H9 (cell line): ENCODE data around the gene PXT1. TPM values are rescaled to one million over a fixed set of nuclear protein-coding genes. Genes with fewer than 3 reads are reported as not detected.

Experiments
- DNase-seq: peaks from one replicate; pipeline ENCODE4 v3.0.0-alpha.2; 2017
- H2AFZ ChIP-seq: one replicate; pipeline ENCODE4 v1.6.1; 2013; ENCODE audit warnings: mild to moderate bottlenecking, low read length, control low read depth, moderate library complexity
- H2AK5ac ChIP-seq: 2 replicates; pipeline ENCODE4 v1.6.1; 2013; ENCODE audit warnings: low read length, control low read depth, mixed read lengths; ENCODE audit not compliant: insufficient read length
- H2BK120ac ChIP-seq: one replicate; pipeline ENCODE4 v1.6.1; 2013; ENCODE audit warnings: low read depth, mild to moderate bottlenecking, low read length, control low read depth, inconsistent platforms; ENCODE audit not compliant: poor library complexity, severe bottlenecking
- H2BK12ac ChIP-seq: 2 replicates; pipeline ENCODE4 v1.6.1; 2013; ENCODE audit warnings: low read length, control low read depth, mixed read lengths, low read depth; ENCODE audit not compliant: insufficient read length
- H2BK15ac ChIP-seq: 2 replicates; pipeline ENCODE4 v1.6.1; 2013; ENCODE audit warnings: low read depth, low read length, control low read depth
- H2BK20ac ChIP-seq: one replicate; pipeline ENCODE4 v1.6.1; 2013; ENCODE audit warnings: low read depth, mild to moderate bottlenecking, low read length, control low read depth, inconsistent platforms; ENCODE audit not compliant: poor library complexity, severe bottlenecking
- H2BK5ac ChIP-seq: 2 replicates; pipeline ENCODE4 v1.6.1; 2013; ENCODE audit warnings: low read length, control low read depth, mixed read lengths; ENCODE audit not compliant: insufficient read length
- H3K14ac ChIP-seq: 2 replicates; pipeline ENCODE4 v1.6.1; 2013; ENCODE audit warnings: low read length, control low read depth; ENCODE audit not compliant: insufficient read depth
- H3K18ac ChIP-seq: 2 replicates; pipeline ENCODE4 v1.6.1; 2013; ENCODE audit warnings: low read depth, mild to moderate bottlenecking, mixed read lengths, low read length, control low read depth; ENCODE audit not compliant: insufficient read length
- H3K23ac ChIP-seq: 2 replicates; pipeline ENCODE4 v1.6.1; 2013; ENCODE audit warnings: low read length, control low read depth, mixed read lengths, low read depth; ENCODE audit not compliant: insufficient read length
- H3K23me2 ChIP-seq: 2 replicates; pipeline ENCODE4 v1.6.1; 2013; ENCODE audit warnings: low read depth, mild to moderate bottlenecking, mixed read lengths, low read length, control low read depth; ENCODE audit not compliant: insufficient read length, poor library complexity, severe bottlenecking
- H3K27ac ChIP-seq: 2 replicates; pipeline ENCODE4 v1.5.1; 2013; ENCODE audit warnings: low read length, control low read depth, mixed read lengths, low read depth; ENCODE audit not compliant: insufficient read length
- H3K27me3 ChIP-seq: 2 replicates; pipeline ENCODE4 v1.6.1; 2013; ENCODE audit warnings: low read length, control low read depth, inconsistent platforms; ENCODE audit not compliant: insufficient read depth
- H3K4ac ChIP-seq: 2 replicates; pipeline ENCODE4 v1.6.1; 2013; ENCODE audit warnings: low read depth, mild to moderate bottlenecking, control low read depth, inconsistent platforms, low read length, moderate library complexity
- H3K4me1 ChIP-seq: 2 replicates; pipeline ENCODE4 v1.6.1; 2013; ENCODE audit warnings: low read length, control low read depth, inconsistent platforms; ENCODE audit not compliant: insufficient read depth
- H3K4me2 ChIP-seq: 2 replicates; pipeline ENCODE4 v1.6.1; 2013; ENCODE audit warnings: low read length, control low read depth, mixed read lengths; ENCODE audit not compliant: insufficient read length, insufficient read depth
- H3K56ac ChIP-seq: 2 replicates; pipeline ENCODE4 v1.6.1; 2013; ENCODE audit warnings: low read depth, mild to moderate bottlenecking, mixed read lengths, low read length, control low read depth; ENCODE audit not compliant: insufficient read length
- H3K79me1 ChIP-seq: 2 replicates; pipeline ENCODE4 v1.6.1; 2013; ENCODE audit warnings: low read depth, mild to moderate bottlenecking, moderate library complexity, low read length, control low read depth, inconsistent platforms; ENCODE audit not compliant: insufficient read depth, poor library complexity, severe bottlenecking
- H3K79me2 ChIP-seq: 2 replicates; pipeline ENCODE4 v1.6.1; 2013; ENCODE audit warnings: low read length, control low read depth, inconsistent platforms; ENCODE audit not compliant: insufficient read depth
- H3K9ac ChIP-seq: 2 replicates; pipeline ENCODE4 v1.6.1; 2013; ENCODE audit warnings: low read length, control low read depth, mixed read lengths; ENCODE audit not compliant: insufficient read length; ENCODE audit errors: extremely low read depth
- H3K9me3 ChIP-seq: one replicate; pipeline ENCODE4 v1.6.1; 2013; ENCODE audit warnings: low read depth, low read length, inconsistent platforms; ENCODE audit not compliant: control insufficient read depth
- H3T11ph ChIP-seq: one replicate; pipeline ENCODE4 v1.6.1; 2013; ENCODE audit warnings: mild to moderate bottlenecking, low read length, control low read depth, inconsistent platforms
- H4K20me1 ChIP-seq: one replicate; pipeline ENCODE4 v1.6.1; 2013; ENCODE audit not compliant: control insufficient read depth, insufficient read length, insufficient read depth
- H4K5ac ChIP-seq: 2 replicates; pipeline ENCODE4 v1.6.1; 2013; ENCODE audit warnings: low read depth, mild to moderate bottlenecking, mixed read lengths, low read length, control low read depth; ENCODE audit not compliant: insufficient read length
- H4K8ac ChIP-seq: replicated peaks from 2 replicates; pipeline ENCODE4 v1.6.1; 2013; ENCODE audit warnings: low read length, control low read depth, mixed read lengths, low read depth; ENCODE audit not compliant: insufficient read length
- H4K91ac ChIP-seq: 2 replicates; pipeline ENCODE4 v1.6.1; 2013; ENCODE audit warnings: low read depth, mild to moderate bottlenecking, moderate library complexity, mixed read lengths, low read length, control low read depth; ENCODE audit not compliant: insufficient read length
- H3K27ac Mint-ChIP-seq, 3 experiments: 2 replicates in 2 of 3; 3 replicates in 1 of 3; pipeline ENCODE4 v1.8.0; 2020 to 2021; ENCODE audit warnings: mixed read lengths in 3 of 3, mild to moderate bottlenecking in 1 of 3, moderate library complexity in 1 of 3
- H3K27me3 Mint-ChIP-seq: 2 replicates; pipeline ENCODE4 v1.8.0; 2021; ENCODE audit warnings: low read depth, mild to moderate bottlenecking, moderate library complexity, mixed read lengths
- H3K36me3 Mint-ChIP-seq, 3 experiments: 2 replicates in 2 of 3; 3 replicates in 1 of 3; pipeline ENCODE4 v1.8.0; 2020 to 2021; ENCODE audit warnings: low read depth in 3 of 3, mixed read lengths in 3 of 3; ENCODE audit not compliant: insufficient read depth in 1 of 3
- H3K4me1 Mint-ChIP-seq, 2 experiments: 2 replicates each; pipeline ENCODE4 v1.8.0; 2020; ENCODE audit warnings: mixed read lengths in 2 of 2
- H3K4me3 Mint-ChIP-seq, 2 experiments: 2 replicates in 1 of 2; 3 replicates in 1 of 2; pipeline ENCODE4 v1.8.0; 2020 to 2021; ENCODE audit warnings: mild to moderate bottlenecking in 2 of 2, mixed read lengths in 2 of 2, moderate library complexity in 1 of 2
- H3K9me3 Mint-ChIP-seq, 2 experiments: 2 replicates in 1 of 2; 3 replicates in 1 of 2; pipeline ENCODE4 v1.8.0; 2020; ENCODE audit warnings: mild to moderate bottlenecking in 2 of 2, mixed read lengths in 2 of 2, moderate library complexity in 1 of 2
- WGBS: extraction: QIAGEN DNeasy Blood & Tissue Kit; methylation state at CpG from one replicate; pipeline ENCODE4 v1.1.7; 2013; ENCODE audit warnings: missing lambda C conversion rate, low lambda C conversion rate, mixed read lengths; ENCODE audit not compliant: insufficient read length; ENCODE audit errors: extremely low coverage; 5-methylcytosine and 5-hydroxymethylcytosine counted together
- total RNA-seq: library from RNA; stranded (reverse); gene quantifications from 2 replicates; pipeline ENCODE4 v1.2.1, GENCODE V29; 2021
- TF ChIP-seq, protein P1 (sequence below): fragments of 200-600 bp; sonication (generic); conservative IDR thresholded peaks from 3 replicates; pipeline ENCODE4 v1.8.0; 2021; ENCODE audit warnings: antibody characterized with exemption, mild to moderate bottlenecking

The PXT1 gene
- total RNA-seq, 1 experiment from 2014 or later = not detected

- Histone ChIP-seq H3K79me2 (no peaks in the 10 kb centered on the region), H3K9ac (no peak overlapping the region), H3K27ac (no peak overlapping the region), H3K56ac (no peak overlapping the region), H4K8ac (no peak overlapping the region), H3K27me3 (no peaks in the 10 kb centered on the region), H3K79me1 (no peaks in the 10 kb centered on the region), H2BK120ac (no peak overlapping the region), H3K4ac (no peak overlapping the region), H3K4me1 (no peaks in the 10 kb centered on the region), H4K5ac (no peak overlapping the region), H3K14ac (no peak overlapping the region), H2BK12ac (no peak overlapping the region), H3K18ac (no peak overlapping the region), H2BK15ac (no peak overlapping the region), H3K23me2 (no peaks in the 10 kb centered on the region), H4K20me1 (no peaks in the 10 kb centered on the region), H3K9me3 (no peaks in the 10 kb centered on the region), H2AK5ac (no peak overlapping the region), H2AFZ (no peak overlapping the region), H3K23ac (no peak overlapping the region), H3T11ph (no peak overlapping the region), H2BK20ac (no peak overlapping the region), H3K4me2 (no peak overlapping the region), H4K91ac (no peak overlapping the region), H2BK5ac (no peak overlapping the region)
- H3K27ac Mint-ChIP-seq = no peak overlapping the region
- TF ChIP-seq, protein P1, sequence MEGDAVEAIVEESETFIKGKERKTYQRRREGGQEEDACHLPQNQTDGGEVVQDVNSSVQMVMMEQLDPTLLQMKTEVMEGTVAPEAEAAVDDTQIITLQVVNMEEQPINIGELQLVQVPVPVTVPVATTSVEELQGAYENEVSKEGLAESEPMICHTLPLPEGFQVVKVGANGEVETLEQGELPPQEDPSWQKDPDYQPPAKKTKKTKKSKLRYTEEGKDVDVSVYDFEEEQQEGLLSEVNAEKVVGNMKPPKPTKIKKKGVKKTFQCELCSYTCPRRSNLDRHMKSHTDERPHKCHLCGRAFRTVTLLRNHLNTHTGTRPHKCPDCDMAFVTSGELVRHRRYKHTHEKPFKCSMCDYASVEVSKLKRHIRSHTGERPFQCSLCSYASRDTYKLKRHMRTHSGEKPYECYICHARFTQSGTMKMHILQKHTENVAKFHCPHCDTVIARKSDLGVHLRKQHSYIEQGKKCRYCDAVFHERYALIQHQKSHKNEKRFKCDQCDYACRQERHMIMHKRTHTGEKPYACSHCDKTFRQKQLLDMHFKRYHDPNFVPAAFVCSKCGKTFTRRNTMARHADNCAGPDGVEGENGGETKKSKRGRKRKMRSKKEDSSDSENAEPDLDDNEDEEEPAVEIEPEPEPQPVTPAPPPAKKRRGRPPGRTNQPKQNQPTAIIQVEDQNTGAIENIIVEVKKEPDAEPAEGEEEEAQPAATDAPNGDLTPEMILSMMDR = no peak
- no peak for DNase-seq
- H3K4me3 Mint-ChIP-seq = no peak overlapping the region
- peaks cover 0 to 3% of the 10 kb centered on the region in 2 experiments; a peak in 1 of 4 replicates for H3K4me1 Mint-ChIP-seq
- H3K27me3 Mint-ChIP-seq = peaks cover 4% of the 10 kb centered on the region
- peaks cover 2 to 3% of the 10 kb centered on the region in 2 experiments; a peak in 2 of 5 replicates for H3K9me3 Mint-ChIP-seq
- H3K36me3 Mint-ChIP-seq = peaks cover 0 to 2% (median 0%) of the 10 kb centered on the region in 3 experiments; a peak in 2 of 7 replicates
- no CpG with 5 or more reads among the region's 6 CpGs for WGBS
Observed at GRCh38 chr6:36349240-36349639, 93.4 kb downstream of the PXT1 start.
